Activated CD4-positive, CD25-positive, alpha-beta regulatory T cell treated with anti-CD3 and anti-CD28 coated beads, Interleukin-2, amount 50 U/mL, for 72 hours (primary cell): ENCODE results near the gene A3GALT2.
A peak's percentile ranks its signal among the peaks of the same experiment; 100 is the strongest.

Source experiments
- DNase-seq: peaks from one replicate; pipeline ENCODE4 v3.0.0; 2021

The A3GALT2 gene

GRCh38 chr1:33349778-33350610, 29.1 kb upstream of the A3GALT2 start:
- peak; percentile 77 for DNase-seq

GRCh38 chr1:33349081-33349759, 28.3 kb upstream of the A3GALT2 start:
- peak; percentile 53 for DNase-seq

GRCh38 chr1:33348676-33349080, 27.8 kb upstream of the A3GALT2 start:
- no peak for DNase-seq

GRCh38 chr1:33348194-33348593, 27.3 kb upstream of the A3GALT2 start:
- no peak for DNase-seq

- no peak for DNase-seq
These were observed 26.7 kb upstream of the A3GALT2 start for GRCh38 chr1:33347650-33347992.

GRCh38 chr1:33346927-33347649, 26.2 kb upstream of the A3GALT2 start:
- DNase-seq = no peak

- no peak for DNase-seq
These were observed 25.6 kb upstream of the A3GALT2 start for GRCh38 chr1:33346533-33346926.

- no peak for DNase-seq
These were observed 24.1 kb upstream of the A3GALT2 start for GRCh38 chr1:33344896-33345560.

GRCh38 chr1:33343539-33343938, 22.6 kb upstream of the A3GALT2 start:
- no peak for DNase-seq

GRCh38 chr1:33342041-33342723, 21.3 kb upstream of the A3GALT2 start:
- no peak for DNase-seq

- DNase-seq = no peak
These were observed 20.3 kb upstream of the A3GALT2 start for GRCh38 chr1:33341190-33341589.

GRCh38 chr1:33339413-33339812, 18.5 kb upstream of the A3GALT2 start:
- DNase-seq = no peak

GRCh38 chr1:33338440-33339211, 17.7 kb upstream of the A3GALT2 start:
- no peak for DNase-seq

GRCh38 chr1:33338048-33338439, 17.1 kb upstream of the A3GALT2 start:
- DNase-seq = no peak

GRCh38 chr1:33337441-33337840, 16.5 kb upstream of the A3GALT2 start:
- no peak for DNase-seq

- no peak for DNase-seq
These were observed 15.7 kb upstream of the A3GALT2 start for GRCh38 chr1:33336580-33336979.

- no peak for DNase-seq
These were observed 14.1 kb upstream of the A3GALT2 start for GRCh38 chr1:33335020-33335419.

GRCh38 chr1:33334081-33334552, 13.2 kb upstream of the A3GALT2 start:
- DNase-seq = no peak

GRCh38 chr1:33332881-33333280, 12.0 kb upstream of the A3GALT2 start:
- no peak for DNase-seq

GRCh38 chr1:33332357-33332789, 11.5 kb upstream of the A3GALT2 start:
- no peak for DNase-seq
